ENCODE data around the gene ATP6AP2. TPM values are rescaled to one million over a fixed set of nuclear protein-coding genes. Genes with fewer than 3 reads are reported as not detected.

The ATP6AP2 gene
- total and polyA plus RNA-seq, 2 of the 8 experiments (the other 6 are each of a cell fraction or from before 2014, with no cell fraction given): 66.0 to 86.2 TPM

GRCh38 chrX:40563784-40564183 is 17.0 kb upstream of the ATP6AP2 start:
- ChIA-PET POLR2A (ENCODE audit: partially characterized antibody) (no interaction called here), CTCF (ENCODE audit: partially characterized antibody) (interaction anchor here (0.8 to 1.4 kb wide), 4 partner anchors 8 to 22 kb away, joined by 3 to 7 read pairs (median 4); no protein-coding TSS in a partner anchor)
- TF ChIP-seq CREB1 (IDR thresholded peaks at IDR 0.05) (no peak), ASH2L (IDR thresholded peaks at IDR 0.05; ENCODE audit: low read length) (no peak), SUZ12 (IDR thresholded peaks at IDR 0.05; ENCODE audit: low read length) (no peak), E2F6 (IDR thresholded peaks at IDR 0.05) (no peak), TCF12 (IDR thresholded peaks at IDR 0.05; ENCODE audit: low read depth, low read length) (no peak), POLR2A (IDR thresholded peaks at IDR 0.05; ENCODE audit: control extremely low read depth in 1 of 2, low read depth in 2 of 2, low read length in 2 of 2) (no peak), POU5F1 (IDR thresholded peaks at IDR 0.05; ENCODE audit: low read depth, low read length) (no peak), POLR2AphosphoS5 (IDR thresholded peaks at IDR 0.05; ENCODE audit: low read depth, low read length) (no peak), EGR1 (IDR thresholded peaks at IDR 0.05; ENCODE audit: borderline replicate concordance, low read depth, low read length) (no peak), EP300 (IDR thresholded peaks at IDR 0.05; ENCODE audit: borderline replicate concordance in 1 of 2, low read depth in 2 of 2, low read length in 2 of 2) (no peak), BACH1 (IDR thresholded peaks at IDR 0.05; ENCODE audit: low read length) (no peak), CTCF (IDR thresholded peaks at IDR 0.05; ENCODE audit: control extremely low read depth in 1 of 3, insufficient read depth in 1 of 3, low read depth in 1 of 3, low read length in 3 of 3) (no peak)
- no peaks in the 10 kb centered on the region for H3K27me3 ChIP-seq (replicated peaks in 1 of 4; ENCODE audit: control insufficient read depth in 3 of 4, extremely low read depth in 1 of 4, insufficient read depth in 3 of 4, low read length in 3 of 4)
- no peak overlapping the region for H3K18ac ChIP-seq (ENCODE audit: extremely low read depth, low read length)
- no peaks in the 10 kb centered on the region for H3K36me3 ChIP-seq (ENCODE audit: control insufficient read depth in 2 of 4, insufficient read depth in 4 of 4, low read length in 3 of 4)
- no peak overlapping the region for H2BK20ac ChIP-seq (ENCODE audit: low read length)
- no peak overlapping the region for H3K14ac ChIP-seq (ENCODE audit: insufficient read length)
- H3K79me2 ChIP-seq (ENCODE audit: control insufficient read depth in 1 of 2, insufficient read depth in 2 of 2, low read length in 2 of 2): no peaks in the 10 kb centered on the region
- no peak overlapping the region for H3K4me3 ChIP-seq (ENCODE audit: extremely low read depth in 1 of 4, insufficient read depth in 2 of 4, low read depth in 3 of 4, low read length in 4 of 4)
- H3K56ac ChIP-seq (replicated peaks; ENCODE audit: insufficient read length, low read depth, low read length): no peak overlapping the region
- no peaks in the 10 kb centered on the region for H3K23me2 ChIP-seq (ENCODE audit: low read depth, low read length)
- no peak overlapping the region for H2BK15ac ChIP-seq (ENCODE audit: low read length)
- no peak overlapping the region for H3K23ac ChIP-seq (ENCODE audit: insufficient read length)
- no peaks in the 10 kb centered on the region for H3K79me1 ChIP-seq (ENCODE audit: low read depth, low read length)
- no peak overlapping the region for H2AFZ ChIP-seq (ENCODE audit: low read length)
- H3K4me1 ChIP-seq (replicated peaks in 1 of 4; ENCODE audit: control insufficient read depth in 3 of 4, insufficient read depth in 4 of 4, low read length in 3 of 4): no peaks in the 10 kb centered on the region
- H3K27ac ChIP-seq (ENCODE audit: low read depth, low read length): no peak overlapping the region
- no peak overlapping the region for H4K5ac ChIP-seq (ENCODE audit: insufficient read length, low read depth, low read length)
- no peaks in the 10 kb centered on the region for H3K9me3 ChIP-seq (ENCODE audit: insufficient read depth in 2 of 2, low read depth in 1 of 2, low read length in 1 of 2)
- no peak for DNase-seq (ENCODE audit: low read depth in 1 of 2, low spot score in 2 of 2)
- no peak for FAIRE-seq
- no peak overlapping the region for H3K4ac ChIP-seq (replicated peaks; ENCODE audit: insufficient read length, low read depth, low read length)
- no peak overlapping the region for H2BK12ac ChIP-seq (ENCODE audit: low read depth, low read length)
- no peak overlapping the region for H3K4me2 ChIP-seq (ENCODE audit: insufficient read depth in 1 of 2, low read depth in 2 of 2, low read length in 2 of 2)
- no peak overlapping the region for H4K8ac ChIP-seq (ENCODE audit: extremely low read depth, insufficient read depth, low read length)
- H4K20me1 ChIP-seq (replicated peaks in 1 of 2; ENCODE audit: control insufficient read depth in 1 of 2, insufficient read depth in 2 of 2, low read length in 2 of 2): no peaks in the 10 kb centered on the region
- H2BK120ac ChIP-seq (replicated peaks; ENCODE audit: low read depth, low read length): no peak overlapping the region
- no peak overlapping the region for H2BK5ac ChIP-seq (ENCODE audit: low read depth, low read length)
- H2AK5ac ChIP-seq (ENCODE audit: low read depth, low read length): no peak overlapping the region
- 95% methylated on average over 10 of the region's 10 CpGs; no CpG with 5 or more reads in 1 of the 2 experiments for WGBS, 2 experiments (ENCODE audit: extremely low coverage in 1 of 2, insufficient coverage in 1 of 2, insufficient read length in 1 of 2, insufficient replicate concordance in 2 of 2, low coverage in 1 of 2, low lambda C conversion rate in 2 of 2, missing lambda C conversion rate in 1 of 2)
- H3K9ac ChIP-seq (replicated peaks in 1 of 4; ENCODE audit: extremely low read depth in 1 of 4, low read depth in 3 of 4, low read length in 3 of 4): no peak overlapping the region
- H4K91ac ChIP-seq (replicated peaks; ENCODE audit: insufficient read length, low read length): no peak overlapping the region
